Thyroid gland (tissue), 4 donors: ENCODE results near the gene SPOCK1.

Experiments used
- POLR2A ChIP-seq, 2 donors: fragments of 450-650 bp; IDR thresholded peaks; one replicate each; pipeline ENCODE4 v1.6.1; 2017; ENCODE audit warnings: antibody characterized with exemption in 2 of 2, mild to moderate bottlenecking in 2 of 2, moderate library complexity in 1 of 2
- TF ChIP-seq, protein P1 (sequence below), 6 experiments: fragments of 200-600 bp in 3 of 6; fragments of 450-650 bp in 3 of 6; sonication (generic) in 3 of 6; IDR thresholded peaks; one replicate each; pipeline ENCODE4 v1.5.1; 2016 to 2019; ENCODE audit warnings: antibody characterized with exemption in 6 of 6, mild to moderate bottlenecking in 2 of 6, inconsistent platforms in 1 of 6, moderate library complexity in 1 of 6

- TF ChIP-seq, protein P1, sequence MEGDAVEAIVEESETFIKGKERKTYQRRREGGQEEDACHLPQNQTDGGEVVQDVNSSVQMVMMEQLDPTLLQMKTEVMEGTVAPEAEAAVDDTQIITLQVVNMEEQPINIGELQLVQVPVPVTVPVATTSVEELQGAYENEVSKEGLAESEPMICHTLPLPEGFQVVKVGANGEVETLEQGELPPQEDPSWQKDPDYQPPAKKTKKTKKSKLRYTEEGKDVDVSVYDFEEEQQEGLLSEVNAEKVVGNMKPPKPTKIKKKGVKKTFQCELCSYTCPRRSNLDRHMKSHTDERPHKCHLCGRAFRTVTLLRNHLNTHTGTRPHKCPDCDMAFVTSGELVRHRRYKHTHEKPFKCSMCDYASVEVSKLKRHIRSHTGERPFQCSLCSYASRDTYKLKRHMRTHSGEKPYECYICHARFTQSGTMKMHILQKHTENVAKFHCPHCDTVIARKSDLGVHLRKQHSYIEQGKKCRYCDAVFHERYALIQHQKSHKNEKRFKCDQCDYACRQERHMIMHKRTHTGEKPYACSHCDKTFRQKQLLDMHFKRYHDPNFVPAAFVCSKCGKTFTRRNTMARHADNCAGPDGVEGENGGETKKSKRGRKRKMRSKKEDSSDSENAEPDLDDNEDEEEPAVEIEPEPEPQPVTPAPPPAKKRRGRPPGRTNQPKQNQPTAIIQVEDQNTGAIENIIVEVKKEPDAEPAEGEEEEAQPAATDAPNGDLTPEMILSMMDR (IDR thresholded peaks at IDR 0.05), result no peak
- no peak for TF ChIP-seq POLR2A (IDR thresholded peaks at IDR 0.05)
Measured at GRCh38 chr5:136981936-136982335, 517.2 kb downstream of the SPOCK1 start.
